ENCODE measurements around the gene SMG6.

SMG6 gene

DNA sequence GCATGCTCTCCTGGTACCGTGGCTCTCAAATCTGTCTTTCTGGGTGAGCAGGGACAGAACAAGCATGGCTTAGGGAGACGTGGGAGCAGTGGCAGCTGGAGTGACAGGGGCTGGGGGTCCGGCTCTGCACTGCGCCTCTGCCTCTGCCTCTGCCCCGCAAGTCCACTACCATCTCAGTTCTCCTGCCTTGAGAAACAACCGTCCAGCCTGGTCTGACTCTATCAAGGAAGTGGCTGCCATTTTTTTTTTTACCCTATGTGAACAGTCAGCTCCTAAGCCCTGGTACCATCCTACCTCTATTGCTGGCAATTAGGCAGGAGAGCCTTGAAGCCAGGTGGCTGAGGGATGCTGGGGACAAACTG, 232.6 kb downstream of the SMG6 start:
- DNase-seq (ENCODE audit: low spot score), result no peak
- TF ChIP-seq, protein P1, sequence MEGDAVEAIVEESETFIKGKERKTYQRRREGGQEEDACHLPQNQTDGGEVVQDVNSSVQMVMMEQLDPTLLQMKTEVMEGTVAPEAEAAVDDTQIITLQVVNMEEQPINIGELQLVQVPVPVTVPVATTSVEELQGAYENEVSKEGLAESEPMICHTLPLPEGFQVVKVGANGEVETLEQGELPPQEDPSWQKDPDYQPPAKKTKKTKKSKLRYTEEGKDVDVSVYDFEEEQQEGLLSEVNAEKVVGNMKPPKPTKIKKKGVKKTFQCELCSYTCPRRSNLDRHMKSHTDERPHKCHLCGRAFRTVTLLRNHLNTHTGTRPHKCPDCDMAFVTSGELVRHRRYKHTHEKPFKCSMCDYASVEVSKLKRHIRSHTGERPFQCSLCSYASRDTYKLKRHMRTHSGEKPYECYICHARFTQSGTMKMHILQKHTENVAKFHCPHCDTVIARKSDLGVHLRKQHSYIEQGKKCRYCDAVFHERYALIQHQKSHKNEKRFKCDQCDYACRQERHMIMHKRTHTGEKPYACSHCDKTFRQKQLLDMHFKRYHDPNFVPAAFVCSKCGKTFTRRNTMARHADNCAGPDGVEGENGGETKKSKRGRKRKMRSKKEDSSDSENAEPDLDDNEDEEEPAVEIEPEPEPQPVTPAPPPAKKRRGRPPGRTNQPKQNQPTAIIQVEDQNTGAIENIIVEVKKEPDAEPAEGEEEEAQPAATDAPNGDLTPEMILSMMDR (IDR thresholded peaks at IDR 0.05; ENCODE audit: extremely low read depth, missing control alignments), result no peak

DNA sequence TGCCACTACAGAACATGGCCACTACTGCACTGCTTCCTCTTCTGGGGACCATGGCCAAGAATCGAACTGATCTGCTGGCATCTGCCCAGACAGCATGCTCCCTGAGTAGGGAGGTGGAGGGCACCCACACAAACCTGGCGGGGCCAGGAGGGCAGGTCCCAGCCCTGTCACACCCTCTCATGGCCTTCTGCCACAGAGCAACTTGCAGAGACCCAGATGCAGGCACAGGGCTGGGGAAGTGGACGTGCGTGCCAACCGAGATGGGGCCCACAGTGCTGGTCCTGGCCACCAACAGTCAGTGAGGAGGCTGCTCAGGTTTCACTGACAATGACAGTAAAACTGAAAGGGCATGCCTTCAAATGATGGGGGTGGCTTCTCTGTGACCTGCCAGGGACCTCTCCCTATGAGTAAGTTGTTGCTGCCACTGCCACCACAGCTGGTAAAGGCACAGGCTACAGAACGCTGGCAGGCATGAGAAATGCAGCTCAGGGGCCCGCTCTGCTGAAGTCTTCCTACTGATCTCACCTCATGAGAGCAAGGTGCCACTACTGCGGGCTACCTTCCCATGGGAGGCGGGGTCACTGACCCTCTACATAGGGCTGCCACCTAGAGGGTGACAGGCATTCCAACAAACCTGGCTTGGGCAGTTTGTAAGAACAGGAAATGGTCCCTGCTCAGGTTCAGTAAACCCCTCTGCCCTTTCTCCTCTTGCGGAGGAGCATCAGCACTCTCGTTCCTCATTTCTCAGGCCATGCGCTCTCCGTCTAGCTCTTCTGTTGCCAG, 233.2 kb downstream of the SMG6 start:
- TF ChIP-seq, protein P1 (IDR thresholded peaks at IDR 0.05; ENCODE audit: extremely low read depth, missing control alignments), result peak; percentile 6
- DNase-seq (ENCODE audit: low spot score), result peak; percentile 82

DNA sequence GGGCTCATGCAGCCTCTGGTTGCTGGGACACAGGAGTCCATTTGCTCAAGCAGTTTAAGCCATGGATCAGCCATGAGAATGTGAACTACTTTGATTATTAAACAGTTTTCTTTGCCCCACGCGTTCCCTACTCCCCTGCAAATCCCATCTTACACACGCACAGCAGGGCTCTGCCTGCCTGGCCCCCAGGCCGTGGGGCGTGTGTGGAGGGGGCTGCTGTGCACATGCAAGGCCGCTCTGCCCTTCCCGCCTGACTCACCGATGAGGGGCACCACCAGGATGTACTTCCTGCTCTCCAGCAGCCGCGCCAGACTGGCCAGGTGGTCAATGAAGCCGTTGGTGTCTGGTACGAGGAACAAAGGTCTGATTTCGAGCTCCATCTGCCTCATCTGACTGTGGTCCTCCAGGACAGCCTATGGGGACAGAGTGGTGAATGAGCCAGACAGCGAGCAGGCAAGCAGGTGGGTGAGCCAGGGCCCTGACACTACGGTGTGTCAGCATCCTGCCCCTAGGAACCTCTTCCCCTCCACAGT, 235.0 kb downstream of the SMG6 start:
- TF ChIP-seq, protein P1 (IDR thresholded peaks at IDR 0.05; ENCODE audit: extremely low read depth, missing control alignments), result no peak
- no peak for DNase-seq (ENCODE audit: low spot score)

DNA sequence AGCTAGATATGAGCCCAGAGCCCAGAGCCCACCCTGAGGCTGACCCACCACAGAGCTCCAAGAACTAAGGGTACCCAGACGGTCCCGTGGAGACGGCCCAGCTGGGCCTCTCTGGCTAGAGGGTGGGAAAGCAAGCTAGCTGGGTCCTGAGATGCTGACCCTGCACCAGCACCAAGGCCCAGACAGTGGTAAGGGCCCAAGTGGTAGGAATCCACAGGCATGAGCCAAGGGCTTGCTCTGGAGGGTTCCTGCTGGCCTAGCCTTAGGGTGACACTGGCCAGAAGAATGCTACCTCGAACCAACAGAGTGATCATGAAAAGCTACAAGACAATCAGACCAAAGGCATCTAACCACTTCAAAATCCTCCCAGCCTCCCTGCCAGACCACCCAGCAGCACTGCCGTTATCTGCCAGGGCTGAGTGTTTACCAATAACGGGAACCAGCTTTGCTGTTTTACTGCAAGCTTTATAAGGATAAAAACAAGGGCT, 235.5 kb downstream of the SMG6 start:
- TF ChIP-seq, protein P1 (IDR thresholded peaks at IDR 0.05; ENCODE audit: extremely low read depth, missing control alignments), result no peak
- DNase-seq (ENCODE audit: low spot score), result no peak

DNA sequence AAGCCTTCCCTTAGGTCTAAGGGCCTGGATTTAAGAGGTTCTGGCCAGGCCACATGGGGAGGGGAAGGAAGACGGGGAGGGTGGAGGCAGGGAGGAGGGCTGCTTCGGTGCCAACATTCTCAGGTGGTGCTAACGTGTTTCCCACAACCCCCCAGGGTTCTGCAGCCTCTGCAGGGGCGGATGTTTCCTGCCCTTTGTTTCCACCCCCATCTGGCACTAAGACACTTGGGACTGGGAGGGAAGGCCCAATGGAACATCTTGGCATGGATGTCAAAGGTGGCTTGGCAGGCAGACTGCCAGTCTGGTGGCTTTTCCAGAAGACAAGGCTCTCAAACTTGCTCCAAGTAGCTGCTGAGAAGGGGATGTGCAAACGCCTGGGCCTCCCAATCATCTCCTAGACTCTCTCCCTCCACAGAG, 236.0 kb downstream of the SMG6 start:
- TF ChIP-seq, protein P1 (IDR thresholded peaks at IDR 0.05; ENCODE audit: extremely low read depth, missing control alignments), result no peak

DNA sequence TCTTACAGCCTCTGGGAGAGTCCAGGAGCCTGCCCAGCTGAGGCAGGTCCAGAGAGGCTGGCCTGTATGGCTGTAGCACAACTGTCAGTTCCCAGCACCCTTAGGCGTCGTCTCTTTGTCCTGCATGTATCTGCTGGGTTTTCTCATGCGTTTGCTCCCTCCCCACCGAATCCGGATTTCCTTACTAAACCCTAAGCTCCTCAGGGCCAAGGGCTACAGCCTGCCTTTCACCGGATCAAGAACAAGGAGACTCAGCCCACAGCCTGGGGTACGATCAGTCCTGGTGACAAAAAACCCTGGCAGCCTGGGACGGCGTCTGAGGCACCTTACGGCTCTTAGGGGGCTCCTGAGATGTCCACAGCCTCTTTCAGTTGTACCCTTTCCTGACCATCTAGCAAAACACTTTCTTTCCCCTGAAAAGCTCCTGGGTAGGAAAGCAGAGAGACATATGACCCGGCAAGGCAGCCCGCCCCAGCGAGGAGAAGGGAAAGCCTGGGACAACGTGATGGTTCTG, 236.5 kb downstream of the SMG6 start:
- TF ChIP-seq, protein P1 (IDR thresholded peaks at IDR 0.05; ENCODE audit: extremely low read depth, missing control alignments), result no peak
- DNase-seq (ENCODE audit: low spot score), result no peak

More for the DNA sequence above, 236.0 kb downstream of the SMG6 start:
- DNase-seq (ENCODE audit: low spot score), result no peak

DNA sequence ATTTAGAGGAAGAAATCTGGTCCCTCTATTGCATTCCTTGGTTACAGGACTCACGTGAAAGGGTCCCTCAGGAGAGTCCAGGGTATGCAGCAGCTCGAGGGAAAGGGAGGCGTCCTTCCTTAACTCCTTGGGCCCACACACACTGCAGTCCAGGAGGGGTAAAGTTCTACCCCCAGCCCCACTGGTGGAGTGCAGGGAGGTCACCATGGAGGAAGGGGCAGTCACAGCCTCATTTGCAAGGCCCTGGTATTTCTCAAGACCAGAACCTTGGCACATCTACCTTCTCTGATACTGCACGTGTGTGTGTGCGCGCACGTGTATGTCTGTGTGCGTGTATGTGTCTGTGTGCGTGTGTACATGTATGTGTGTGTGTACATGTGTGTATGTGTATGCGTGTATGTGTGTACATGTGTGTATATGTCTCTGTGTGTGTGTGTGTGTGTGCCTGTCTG, 237.6 kb downstream of the SMG6 start:
- TF ChIP-seq, protein P1 (IDR thresholded peaks at IDR 0.05; ENCODE audit: extremely low read depth, missing control alignments), result no peak
- DNase-seq (ENCODE audit: low spot score), result no peak

All from GM20000 (cell line).